Naive thymus-derived CD4-positive, alpha-beta T cell (primary cell): ENCODE data around the gene KCNE4. TPM values are rescaled to one million over a fixed set of nuclear protein-coding genes. Genes with fewer than 3 reads are reported as not detected.

Experiments used
- ATAC-seq: fragments of 150-1000 bp; cut with Tn5 transposase; 2 replicates; pipeline ENCODE4 v1.10.0; 2021; ENCODE audit warnings: mild to moderate bottlenecking, moderate library complexity
- CTCF ChIA-PET: fragments of 350-600 bp; sonication (Branson Sonifier 250); formaldehyde crosslinking; loops from one replicate; lab custom pipeline; 2021; ENCODE audit warnings: antibody characterized with exemption; lab: Charles Lee
- POLR2A ChIA-PET: fragments of 350-600 bp; sonication (Branson Sonifier 250); formaldehyde crosslinking; loops from one replicate; lab custom pipeline; 2021; ENCODE audit warnings: antibody characterized with exemption, inconsistent platforms; lab: Charles Lee
- DNase-seq, 9 donors: peaks; one replicate each; pipeline versions ENCODE4 v3.0.0 to v3.0.0-alpha.2; 2020 to 2022; ENCODE audit warnings: mixed read lengths in 1 of 9
- H3K27ac ChIP-seq: one replicate; pipeline ENCODE4 v1.7.0; 2013; ENCODE audit warnings: mild to moderate bottlenecking, low read depth, low read length, moderate library complexity
- H3K27me3 ChIP-seq, 2 donors: one replicate each; pipeline ENCODE4 v1.7.0; 2013; ENCODE audit warnings: low read length in 2 of 2, mild to moderate bottlenecking in 2 of 2, moderate library complexity in 2 of 2; ENCODE audit not compliant: control insufficient read depth in 2 of 2, insufficient read depth in 2 of 2
- H3K36me3 ChIP-seq, 3 experiments: 1 replicate in 2 of 3; 2 replicates in 1 of 3; pipeline ENCODE4 v1.7.0; 2013; ENCODE audit warnings: low read length in 3 of 3, mild to moderate bottlenecking in 3 of 3, moderate library complexity in 1 of 3; ENCODE audit not compliant: insufficient read depth in 3 of 3, control insufficient read depth in 2 of 3
- H3K4me1 ChIP-seq, 2 donors: one replicate each; pipeline ENCODE4 v1.7.0; 2013; ENCODE audit warnings: low read length in 2 of 2, mild to moderate bottlenecking in 2 of 2, moderate library complexity in 1 of 2; ENCODE audit not compliant: control insufficient read depth in 2 of 2, insufficient read depth in 2 of 2
- H3K4me3 ChIP-seq: 2 replicates; pipeline ENCODE4 v1.7.0; 2013; ENCODE audit warnings: mild to moderate bottlenecking, low read length
- H3K9me3 ChIP-seq, 3 experiments: 1 replicate in 2 of 3; 2 replicates in 1 of 3; pipeline ENCODE4 v1.7.0; 2013; ENCODE audit warnings: low read length in 3 of 3; ENCODE audit not compliant: control insufficient read depth in 2 of 3
- H3K27ac Mint-ChIP-seq, 9 donors: one replicate each; pipeline ENCODE4 v1.8.0; 2020 to 2022; ENCODE audit warnings: mixed read lengths in 9 of 9, mild to moderate bottlenecking in 8 of 9, moderate library complexity in 5 of 9, inconsistent platforms in 2 of 9
- H3K27me3 Mint-ChIP-seq, 5 donors: one replicate each; pipeline ENCODE4 v1.8.0; 2021 to 2022; ENCODE audit warnings: mixed read lengths in 5 of 5, mild to moderate bottlenecking in 1 of 5
- H3K36me3 Mint-ChIP-seq, 5 donors: one replicate each; pipeline ENCODE4 v1.8.0; 2020 to 2022; ENCODE audit warnings: mixed read lengths in 5 of 5, mild to moderate bottlenecking in 3 of 5, inconsistent platforms in 1 of 5
- H3K4me1 Mint-ChIP-seq, 7 donors: one replicate each; pipeline ENCODE4 v1.8.0; 2020 to 2022; ENCODE audit warnings: mixed read lengths in 7 of 7, mild to moderate bottlenecking in 3 of 7, inconsistent platforms in 1 of 7
- H3K4me3 Mint-ChIP-seq, 10 donors: one replicate each; pipeline ENCODE4 v1.8.0; 2020 to 2022; ENCODE audit warnings: mild to moderate bottlenecking in 10 of 10, mixed read lengths in 10 of 10, moderate library complexity in 6 of 10, inconsistent platforms in 2 of 10
- H3K9me3 Mint-ChIP-seq, 11 donors: one replicate each; pipeline ENCODE4 v1.8.0; 2020 to 2022; ENCODE audit warnings: mixed read lengths in 11 of 11, mild to moderate bottlenecking in 4 of 11, inconsistent platforms in 1 of 11, moderate library complexity in 1 of 11
- intact Hi-C, 2 donors: fragments of 100-400 bp; cut with micrococcal nuclease; formaldehyde crosslinking; loops; one replicate each; pipeline ENCODE4 v1.15.1; 2023
- polyA plus RNA-seq, 2 donors: library from polyadenylated mRNA; unstranded; fragments of 300-500 nt; fragmentation: Illumina TruSeq; gene quantifications; one replicate each; pipeline ENCODE4 v1.2.3, GENCODE V29; 2021
- total RNA-seq, 6 experiments: library from RNA in 5 of 6; stranded (reverse) in 5 of 6; gene quantifications; 1 replicate in 5 of 6; 2 replicates in 1 of 6; pipeline ENCODE4 v1.2.3 and lab custom pipeline; 2021 to 2026

The KCNE4 gene
- total and polyA plus RNA-seq, 7 experiments from 2014 or later, result not detected

- no peaks in the 10 kb centered on the region for H3K27me3 ChIP-seq
- Mint-ChIP-seq H3K36me3 (no peaks in the 10 kb centered on the region), H3K27ac (no peak overlapping the region), H3K9me3 (peaks cover 0 to 1% (median 0%) of the 10 kb centered on the region in 11 donors), H3K27me3 (peaks cover 0 to 27% (median 12%) of the 10 kb centered on the region in 5 donors), H3K4me1 (no peaks in the 10 kb centered on the region), H3K4me3 (no peak overlapping the region)
- intact Hi-C loops, result no loop called here
- no peaks in the 10 kb centered on the region for H3K9me3 ChIP-seq
- no peak overlapping the region for H3K4me3 ChIP-seq
- DNase-seq, result no peak
- ChIA-PET CTCF (no interaction called here), POLR2A (no interaction called here)
- no peak for ATAC-seq
- H3K36me3 ChIP-seq, result no peaks in the 10 kb centered on the region
- H3K4me1 ChIP-seq, result no peaks in the 10 kb centered on the region
- H3K27ac ChIP-seq, result no peak overlapping the region
These were observed 988 bp upstream of the KCNE4 start for GRCh38 chr2:223050900-223051504.

DNA sequence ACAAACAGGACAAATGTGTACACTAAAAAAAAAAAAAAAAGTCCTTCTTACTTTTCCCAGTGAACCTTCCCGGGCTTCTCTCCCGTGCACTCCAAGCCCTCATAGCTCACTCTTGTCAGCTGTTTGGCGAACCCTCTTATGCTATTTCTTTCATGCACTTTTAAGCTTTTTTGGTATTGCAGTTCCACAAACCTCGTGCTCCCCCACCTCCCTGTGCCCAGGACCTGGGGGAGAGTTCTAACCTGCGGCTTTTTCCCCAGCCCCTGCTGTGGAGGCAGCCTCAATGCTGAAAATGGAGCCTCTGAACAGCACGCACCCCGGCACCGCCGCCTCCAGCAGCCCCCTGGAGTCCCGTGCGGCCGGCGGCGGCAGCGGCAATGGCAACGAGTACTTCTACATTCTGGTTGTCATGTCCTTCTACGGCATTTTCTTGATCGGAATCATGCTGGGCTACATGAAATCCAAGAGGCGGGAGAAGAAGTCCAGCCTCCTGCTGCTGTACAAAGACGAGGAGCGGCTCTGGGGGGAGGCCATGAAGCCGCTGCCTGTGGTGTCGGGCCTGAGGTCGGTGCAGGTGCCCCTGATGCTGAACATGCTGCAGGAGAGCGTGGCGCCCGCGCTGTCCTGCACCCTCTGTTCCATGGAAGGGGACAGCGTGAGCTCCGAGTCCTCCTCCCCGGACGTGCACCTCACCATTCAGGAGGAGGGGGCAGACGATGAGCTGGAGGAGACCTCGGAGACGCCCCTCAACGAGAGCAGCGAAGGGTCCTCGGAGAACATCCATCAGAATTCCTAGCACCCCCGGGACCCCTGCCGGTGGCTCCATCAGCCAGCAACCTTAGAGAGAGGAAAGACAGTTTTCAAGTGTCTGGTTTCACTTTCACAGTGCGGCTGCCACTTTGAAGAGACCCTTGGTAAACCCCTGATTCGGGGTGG, 826 bp downstream of the KCNE4 start:
- H3K9me3 ChIP-seq, result no peaks in the 10 kb centered on the region
- DNase-seq (no peak), ATAC-seq (no peak)
- H3K27me3 ChIP-seq, result no peaks in the 10 kb centered on the region
- Mint-ChIP-seq H3K27ac (no peak overlapping the region), H3K36me3 (no peaks in the 10 kb centered on the region), H3K9me3 (peaks cover 0 to under 1% (median 0%) of the 10 kb centered on the region in 11 donors), H3K4me1 (no peaks in the 10 kb centered on the region), H3K4me3 (no peak overlapping the region), H3K27me3 (peaks cover 0 to 21% (median 15%) of the 10 kb centered on the region in 5 donors)
- H3K36me3 ChIP-seq, result no peaks in the 10 kb centered on the region
- no peaks in the 10 kb centered on the region for H3K4me1 ChIP-seq
- no peak overlapping the region for H3K27ac ChIP-seq
- ChIA-PET POLR2A (no interaction called here), CTCF (interaction anchor here (0.6 kb wide), 1 partner anchor 15 kb away, joined by 3 read pairs; no protein-coding TSS in a partner anchor)
- H3K4me3 ChIP-seq, result no peak overlapping the region
- intact Hi-C loops, result no loop called here

DNA sequence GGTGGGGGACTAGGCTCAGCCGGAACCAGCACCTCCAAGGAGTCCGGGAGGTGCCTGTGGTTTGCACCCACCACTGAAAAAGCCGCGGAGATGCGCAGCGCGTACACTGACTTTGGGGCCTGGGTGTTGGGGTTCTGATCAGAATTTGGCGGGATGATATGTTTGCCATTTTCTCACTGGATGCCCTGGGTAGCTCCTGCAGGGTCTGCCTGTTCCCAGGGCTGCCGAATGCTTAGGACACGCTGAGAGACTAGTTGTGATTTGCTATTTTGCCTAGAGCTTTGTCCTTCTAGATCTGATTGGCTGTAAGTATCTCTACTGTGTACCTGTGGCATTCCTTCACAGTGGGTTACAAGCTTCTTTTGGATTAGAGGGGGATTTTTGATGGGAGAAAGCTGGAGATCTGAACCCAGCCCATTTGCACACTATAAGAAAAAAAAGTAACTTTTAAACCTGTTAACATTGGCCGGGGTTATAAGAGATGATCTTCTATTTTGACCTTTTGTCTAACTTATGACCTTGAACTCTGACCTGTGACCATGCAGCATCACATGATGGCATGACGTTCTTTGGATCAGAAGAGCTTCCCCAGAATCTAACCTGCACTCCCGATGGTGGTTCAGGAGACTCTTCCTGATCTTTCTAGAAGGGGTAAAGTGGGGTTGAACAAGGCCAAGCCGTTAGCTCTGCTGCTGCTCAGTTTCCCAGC, 1.6 kb downstream of the KCNE4 start:
- H3K4me1 ChIP-seq, result no peaks in the 10 kb centered on the region
- ChIA-PET POLR2A (no interaction called here), CTCF (no interaction called here)
- Mint-ChIP-seq H3K9me3 (no peaks in the 10 kb centered on the region), H3K4me3 (no peak overlapping the region), H3K27me3 (peaks cover 0 to 21% (median 14%) of the 10 kb centered on the region in 5 donors), H3K36me3 (no peaks in the 10 kb centered on the region), H3K4me1 (no peaks in the 10 kb centered on the region), H3K27ac (no peak overlapping the region)
- H3K36me3 ChIP-seq, result no peaks in the 10 kb centered on the region
- H3K4me3 ChIP-seq, result no peak overlapping the region
- DNase-seq (no peak), ATAC-seq (no peak)
- intact Hi-C loops, result no loop called here
- no peaks in the 10 kb centered on the region for H3K27me3 ChIP-seq
- no peak overlapping the region for H3K27ac ChIP-seq
- H3K9me3 ChIP-seq, result no peaks in the 10 kb centered on the region

- Mint-ChIP-seq H3K27ac (no peak overlapping the region), H3K27me3 (peaks cover 0 to 21% (median 12%) of the 10 kb centered on the region in 5 donors), H3K4me3 (no peak overlapping the region), H3K36me3 (no peaks in the 10 kb centered on the region), H3K9me3 (no peaks in the 10 kb centered on the region), H3K4me1 (no peaks in the 10 kb centered on the region)
- DNase-seq, result no peak
- H3K27me3 ChIP-seq, result no peaks in the 10 kb centered on the region
- CTCF ChIA-PET, result no interaction called here
- no peak for ATAC-seq
- H3K27ac ChIP-seq, result no peak overlapping the region
- H3K4me3 ChIP-seq, result no peak overlapping the region
- intact Hi-C loops, result no loop called here
- no peaks in the 10 kb centered on the region for H3K9me3 ChIP-seq
- POLR2A ChIA-PET, result no interaction called here
- no peaks in the 10 kb centered on the region for H3K36me3 ChIP-seq
- H3K4me1 ChIP-seq, result no peaks in the 10 kb centered on the region
These were observed 2.3 kb downstream of the KCNE4 start for GRCh38 chr2:223054193-223054781.

- Mint-ChIP-seq H3K27me3 (peaks cover 0 to 21% (median 12%) of the 10 kb centered on the region in 5 donors), H3K9me3 (no peaks in the 10 kb centered on the region), H3K27ac (no peak overlapping the region), H3K4me3 (no peak overlapping the region), H3K4me1 (no peaks in the 10 kb centered on the region), H3K36me3 (no peaks in the 10 kb centered on the region)
- POLR2A ChIA-PET, result no interaction called here
- Histone ChIP-seq H3K27ac (no peak overlapping the region), H3K36me3 (no peaks in the 10 kb centered on the region), H3K4me3 (no peak overlapping the region), H3K9me3 (no peaks in the 10 kb centered on the region), H3K4me1 (no peaks in the 10 kb centered on the region), H3K27me3 (no peaks in the 10 kb centered on the region)
- CTCF ChIA-PET, result no interaction called here
- ATAC-seq, result no peak
- no peak for DNase-seq
- intact Hi-C loops, result no loop called here
These were observed 3.1 kb downstream of the KCNE4 start for GRCh38 chr2:223055140-223055539.

GRCh38 chr2:223055836-223056235, 3.8 kb downstream of the KCNE4 start:
- intact Hi-C loops, result no loop called here
- Mint-ChIP-seq H3K27me3 (peaks cover 0 to 22% (median 11%) of the 10 kb centered on the region in 5 donors), H3K9me3 (peaks cover 0 to 1% (median 0%) of the 10 kb centered on the region in 11 donors), H3K27ac (no peak overlapping the region), H3K36me3 (no peaks in the 10 kb centered on the region), H3K4me1 (no peaks in the 10 kb centered on the region), H3K4me3 (no peak overlapping the region)
- DNase-seq (no peak), ATAC-seq (no peak)
- ChIA-PET CTCF (no interaction called here), POLR2A (no interaction called here)
- H3K9me3 ChIP-seq, result no peaks in the 10 kb centered on the region
- H3K4me1 ChIP-seq, result no peaks in the 10 kb centered on the region
- H3K27ac ChIP-seq, result no peak overlapping the region
- H3K4me3 ChIP-seq, result no peak overlapping the region
- H3K36me3 ChIP-seq, result no peaks in the 10 kb centered on the region
- no peaks in the 10 kb centered on the region for H3K27me3 ChIP-seq
